IPS-18c (cell line): ENCODE measurements around the gene ANKRA2.

ENCODE experiments used
- H3K4me3 ChIP-seq: 2 replicates; pipeline ENCODE4 v1.7.0; 2013; ENCODE audit warnings: low read depth, mild to moderate bottlenecking, low read length, moderate library complexity; ENCODE audit not compliant: insufficient read depth
- H3K9me3 ChIP-seq: one replicate; pipeline ENCODE4 v1.6.1; 2013; ENCODE audit warnings: mild to moderate bottlenecking, low read length, moderate library complexity; ENCODE audit not compliant: control insufficient read depth, insufficient read depth

ANKRA2 gene, protein sequence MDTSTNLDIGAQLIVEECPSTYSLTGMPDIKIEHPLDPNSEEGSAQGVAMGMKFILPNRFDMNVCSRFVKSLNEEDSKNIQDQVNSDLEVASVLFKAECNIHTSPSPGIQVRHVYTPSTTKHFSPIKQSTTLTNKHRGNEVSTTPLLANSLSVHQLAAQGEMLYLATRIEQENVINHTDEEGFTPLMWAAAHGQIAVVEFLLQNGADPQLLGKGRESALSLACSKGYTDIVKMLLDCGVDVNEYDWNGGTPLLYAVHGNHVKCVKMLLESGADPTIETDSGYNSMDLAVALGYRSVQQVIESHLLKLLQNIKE

DNA sequence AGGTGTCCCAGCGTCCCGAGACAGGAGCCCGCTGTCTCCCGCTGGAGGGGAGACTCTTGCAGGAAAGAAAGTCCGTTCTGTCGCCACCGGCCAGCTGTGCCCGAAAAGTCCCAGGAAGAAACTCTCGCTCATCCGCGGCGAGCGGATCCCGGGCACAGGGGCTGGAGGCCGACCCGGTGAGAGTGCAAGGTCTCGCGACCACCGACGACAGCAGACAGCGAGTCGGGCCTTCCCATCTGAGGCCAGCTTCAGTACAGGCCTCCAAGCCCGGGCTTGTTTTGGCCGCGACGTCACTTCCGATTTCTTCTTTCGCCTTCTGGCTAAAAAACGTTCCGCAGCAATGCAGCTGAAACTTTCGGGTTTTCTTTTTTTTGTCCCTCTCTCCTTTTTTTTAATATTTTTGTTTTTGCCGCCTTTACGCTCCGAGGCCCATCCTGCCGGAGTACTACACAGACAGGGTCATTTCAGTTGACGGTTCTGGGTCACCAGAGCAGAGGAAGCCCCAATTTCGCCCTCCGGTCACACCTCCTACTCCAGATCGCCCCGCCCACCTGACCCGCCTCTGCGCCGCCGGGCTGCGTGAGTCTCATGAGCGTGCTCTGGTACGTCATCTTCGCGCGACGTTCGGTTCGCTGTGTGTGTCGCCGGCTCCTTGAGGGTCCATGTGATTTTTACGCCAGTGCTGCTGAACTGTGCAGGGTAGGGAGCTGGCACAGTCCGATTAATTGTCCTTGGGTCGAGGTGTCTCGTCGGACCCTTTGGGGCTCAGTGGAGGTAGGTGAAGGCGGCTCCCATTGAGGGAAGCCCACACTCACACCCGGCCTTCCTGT, at the start of gene ANKRA2, which contains the start of gene UTP15:
ANKRA2 (minus strand) TSS at position 501 of the 830 bp plus-strand sequence. CDS start 2,758 bp downstream, outside the sequence.
UTP15 (plus strand) TSS at position 605 of the 830 bp plus-strand sequence. CDS start 1,602 bp downstream, outside the sequence.
- Histone ChIP-seq H3K9me3 (no peaks in the 10 kb centered on the region), H3K4me3 (peak within 1 kb of the TSS; percentile 82)

DNA sequence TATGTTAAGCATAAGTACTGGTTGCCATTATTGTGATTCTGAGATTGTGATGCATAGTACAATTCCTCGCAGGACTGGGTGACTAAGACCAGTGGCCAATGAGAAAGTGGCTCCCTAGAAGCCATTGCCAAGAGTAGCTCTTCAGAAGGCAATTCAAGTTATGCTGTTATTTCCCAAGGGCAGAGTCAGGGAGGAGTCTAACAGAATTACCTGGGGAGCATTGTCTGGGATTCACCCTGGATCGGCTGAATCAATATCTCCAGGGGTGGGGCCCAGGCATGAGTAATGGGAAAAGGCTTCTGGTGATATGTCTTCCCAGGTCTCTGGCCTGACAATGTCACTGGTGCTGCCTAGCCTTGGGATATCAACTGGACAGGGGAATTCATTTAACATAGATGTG, 49.6 kb upstream of the ANKRA2 start:
- Histone ChIP-seq H3K4me3 (no peak overlapping the region), H3K9me3 (no peaks in the 10 kb centered on the region)

DNA sequence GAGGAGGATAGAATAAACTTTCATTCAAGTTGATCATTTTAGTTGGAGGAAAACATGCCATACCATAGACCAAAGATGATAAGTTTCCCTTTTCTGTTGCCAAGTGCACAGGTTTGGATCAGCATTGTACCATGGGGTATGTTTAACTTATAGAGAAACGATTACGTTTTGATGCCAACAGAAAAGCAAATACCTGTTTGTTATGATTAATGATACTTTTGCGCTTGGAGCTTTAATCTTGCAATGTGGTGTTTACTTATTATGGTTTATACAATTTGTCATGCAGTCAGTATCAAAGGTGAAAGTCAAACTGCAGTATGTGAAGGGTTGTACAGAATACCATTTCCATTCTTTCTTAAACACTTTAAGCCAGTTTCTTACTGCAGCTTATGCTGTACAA, 47.4 kb upstream of the ANKRA2 start:
- no peaks in the 10 kb centered on the region for H3K9me3 ChIP-seq
- H3K4me3 ChIP-seq, result no peak overlapping the region

GRCh38 chr5:73607228-73607627, 41.8 kb upstream of the ANKRA2 start:
- no peak overlapping the region for H3K4me3 ChIP-seq

GRCh38 chr5:73606206-73606753, 40.8 kb upstream of the ANKRA2 start:
- Histone ChIP-seq H3K4me3 (no peak overlapping the region), H3K9me3 (no peaks in the 10 kb centered on the region)

More at GRCh38 chr5:73607228-73607627, 41.8 kb upstream of the ANKRA2 start:
- H3K9me3 ChIP-seq, result no peaks in the 10 kb centered on the region

- Histone ChIP-seq H3K4me3 (no peak overlapping the region), H3K9me3 (no peaks in the 10 kb centered on the region)
These were observed 40.0 kb upstream of the ANKRA2 start for GRCh38 chr5:73605223-73606087.

- Histone ChIP-seq H3K9me3 (no peaks in the 10 kb centered on the region), H3K4me3 (no peak overlapping the region)
These were observed 38.6 kb upstream of the ANKRA2 start for GRCh38 chr5:73603998-73604397.

DNA sequence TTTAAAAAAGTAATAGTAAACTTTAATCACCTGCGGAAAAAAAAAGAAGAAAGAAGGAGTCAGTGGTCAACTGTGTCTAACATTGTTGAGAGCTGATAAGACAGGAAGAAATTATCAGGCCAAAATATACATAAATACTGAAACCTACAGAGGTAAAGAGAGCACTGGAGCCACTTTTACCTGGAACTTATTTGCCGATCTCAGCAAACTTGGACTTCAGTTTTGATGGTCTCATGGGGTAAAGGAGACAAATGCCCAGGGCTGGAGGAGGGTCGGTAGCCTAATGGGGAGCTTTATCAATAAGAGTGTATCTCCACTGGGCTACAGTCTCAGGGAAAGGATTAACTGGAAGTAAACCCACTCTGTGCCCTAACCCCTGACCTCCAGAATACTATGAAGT, 33.9 kb upstream of the ANKRA2 start:
- H3K4me3 ChIP-seq, result no peak overlapping the region

GRCh38 chr5:73596705-73597328, 31.4 kb upstream of the ANKRA2 start:
- Histone ChIP-seq H3K4me3 (no peak overlapping the region), H3K9me3 (no peaks in the 10 kb centered on the region)

More for the DNA sequence above, 33.9 kb upstream of the ANKRA2 start:
- no peaks in the 10 kb centered on the region for H3K9me3 ChIP-seq

- no peak overlapping the region for H3K4me3 ChIP-seq
- no peaks in the 10 kb centered on the region for H3K9me3 ChIP-seq
These were observed 27.1 kb upstream of the ANKRA2 start for GRCh38 chr5:73592551-73592950.

DNA sequence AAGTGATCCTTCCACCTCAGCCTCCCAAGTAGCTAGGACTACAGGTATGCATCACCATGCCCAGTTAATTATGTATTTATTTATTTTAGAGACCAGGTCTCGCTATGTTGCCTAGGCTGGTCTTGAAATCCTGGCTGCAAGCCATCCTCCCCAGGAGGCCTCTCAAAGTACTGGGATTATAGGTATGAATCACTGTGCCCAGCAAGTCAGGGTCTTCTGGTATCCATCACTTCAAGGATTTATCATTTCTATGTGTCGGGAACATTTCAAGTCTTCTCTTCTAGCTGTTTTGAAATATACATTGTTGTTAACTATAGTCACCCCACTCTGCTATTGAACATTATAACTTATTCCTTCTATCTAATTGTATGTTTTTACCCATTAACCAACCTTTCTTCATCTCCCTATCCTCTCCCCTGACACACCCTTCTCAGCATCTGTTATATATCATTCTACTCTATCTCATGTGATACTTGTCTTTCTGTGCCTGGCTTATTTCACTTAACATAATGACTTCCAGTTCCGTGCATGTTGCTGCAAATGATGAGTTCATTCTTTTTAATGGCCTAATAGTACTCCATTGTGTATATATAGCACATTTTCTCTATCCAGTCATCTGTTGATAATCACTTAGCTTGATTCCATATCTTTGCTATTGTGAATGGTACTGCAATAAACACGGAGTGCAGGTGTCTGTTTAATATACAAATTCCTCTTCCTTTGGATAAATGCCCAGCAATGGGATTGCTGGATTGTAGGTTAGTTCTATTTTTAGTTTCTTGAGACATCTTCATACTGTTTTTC, 26.5 kb upstream of the ANKRA2 start:
- Histone ChIP-seq H3K4me3 (no peak overlapping the region), H3K9me3 (no peaks in the 10 kb centered on the region)

- Histone ChIP-seq H3K4me3 (no peak overlapping the region), H3K9me3 (no peaks in the 10 kb centered on the region)
These were observed 25.8 kb upstream of the ANKRA2 start for GRCh38 chr5:73591102-73591695.

DNA sequence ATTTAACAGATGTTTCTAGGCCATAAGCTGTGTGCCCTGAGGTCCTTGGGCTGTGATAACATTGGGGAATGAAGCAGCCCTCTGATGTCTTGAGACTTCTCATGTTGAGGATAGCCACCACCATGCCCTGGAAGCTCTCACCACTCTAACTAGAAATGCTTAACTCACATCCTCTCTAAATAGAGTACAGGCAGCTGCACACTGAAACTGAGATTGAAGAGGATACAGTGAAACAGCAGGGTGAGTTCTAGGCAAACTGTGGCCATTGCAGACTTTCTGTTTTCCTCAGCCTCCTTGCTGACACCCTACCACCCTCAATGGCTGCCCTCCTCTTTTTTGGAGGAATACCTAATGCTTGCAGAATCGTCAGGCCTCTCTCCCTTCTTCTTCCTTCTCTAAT, 22.5 kb upstream of the ANKRA2 start:
- no peaks in the 10 kb centered on the region for H3K9me3 ChIP-seq

DNA sequence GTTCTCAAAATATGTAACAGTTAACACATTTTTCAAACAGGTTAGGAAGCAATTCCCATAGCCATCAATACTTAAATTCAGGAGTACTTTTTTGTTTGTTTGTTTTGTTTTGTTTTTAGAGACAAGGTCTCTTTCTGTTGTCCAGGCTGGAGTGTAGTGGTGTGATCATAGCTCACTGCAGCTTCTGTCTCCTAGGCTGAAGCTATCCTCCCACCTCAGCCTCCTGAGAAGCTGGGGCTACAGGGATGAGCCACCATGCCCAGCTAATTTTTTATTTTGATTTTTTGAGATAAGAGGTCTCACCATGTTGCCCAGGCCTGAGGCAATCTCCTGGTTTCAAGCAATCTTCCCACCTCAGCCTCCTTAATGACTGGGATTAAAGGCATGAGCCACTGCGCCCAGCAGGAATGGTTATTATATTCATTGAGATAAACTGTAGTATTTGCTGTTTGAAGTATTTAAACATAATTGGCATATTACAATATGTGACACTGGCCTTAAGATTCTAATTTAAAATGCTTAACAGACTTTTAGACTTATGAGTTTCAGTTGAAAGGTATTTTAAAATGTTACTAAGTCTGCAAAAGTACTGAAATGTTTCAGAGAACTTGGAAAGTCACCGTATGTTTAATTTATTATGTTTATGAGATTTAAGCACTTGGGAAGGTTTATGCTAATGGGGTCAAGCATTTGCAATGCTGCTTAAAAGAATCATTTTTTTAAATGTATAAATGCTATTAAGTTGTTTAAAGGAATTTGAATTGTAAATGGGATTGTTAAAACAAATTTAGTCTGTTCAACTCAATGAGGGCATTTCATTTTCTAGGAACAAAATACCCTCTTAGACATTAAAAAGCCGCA, 17.1 kb upstream of the ANKRA2 start:
- Histone ChIP-seq H3K9me3 (no peaks in the 10 kb centered on the region), H3K4me3 (no peak overlapping the region)

More for the DNA sequence above, 22.5 kb upstream of the ANKRA2 start:
- H3K4me3 ChIP-seq, result no peak overlapping the region
